Retinal pigment epithelial cell (primary cell): ENCODE measurements around the gene ENO4.

Experiments used
- DNase-seq: peaks from one replicate; pipeline ENCODE4 v3.0.0-alpha.2; 2010; ENCODE audit warnings: low read depth
- H3K4me3 ChIP-seq: 2 replicates; pipeline ENCODE4 v1.5.1; 2011; ENCODE audit warnings: mild to moderate bottlenecking, low read length, control low read depth, moderate library complexity
- CTCF ChIP-seq: conservative IDR thresholded peaks from 2 replicates; pipeline ENCODE4 v1.5.1; 2011; ENCODE audit warnings: low read depth, low read length, control low read depth, inconsistent platforms

ENO4 gene

GRCh38 chr10:116849248-116850057 is at the start of gene ENO4:
Gene ENO4 (plus strand): TSS chr10:116849499. CDS start chr10:116849567, 68 bp downstream.
- H3K4me3 ChIP-seq, result peak within 1 kb of the TSS; percentile 79
- DNase-seq, result peak; percentile 69
- TF ChIP-seq CTCF, result no peak

- no peak for TF ChIP-seq CTCF
- no peak for DNase-seq
- no peak overlapping the region for H3K4me3 ChIP-seq
Observed at GRCh38 chr10:116800286-116800929, 48.9 kb upstream of the ENO4 start.

DNA sequence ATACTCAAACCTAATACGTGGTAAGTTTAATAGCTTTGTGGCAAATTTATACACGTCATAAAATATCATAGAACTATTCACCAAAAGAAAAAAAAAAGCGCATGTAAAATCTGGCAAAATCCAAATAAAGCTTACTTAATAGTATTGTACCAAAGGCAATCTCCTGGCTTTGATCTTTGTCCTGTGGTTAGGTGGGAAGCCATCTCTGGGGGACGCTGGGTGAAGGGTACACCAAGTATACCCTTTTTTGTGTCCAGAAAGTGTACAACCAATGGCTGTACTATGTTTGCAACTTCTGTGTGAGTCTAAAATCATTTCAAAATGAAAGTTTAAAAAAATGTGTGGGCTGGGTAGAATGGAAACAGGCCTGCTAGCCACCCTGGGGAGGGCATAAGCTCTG is 47.6 kb upstream of the ENO4 start:
- DNase-seq, result no peak
- TF ChIP-seq CTCF, result no peak
- no peak overlapping the region for H3K4me3 ChIP-seq

DNA sequence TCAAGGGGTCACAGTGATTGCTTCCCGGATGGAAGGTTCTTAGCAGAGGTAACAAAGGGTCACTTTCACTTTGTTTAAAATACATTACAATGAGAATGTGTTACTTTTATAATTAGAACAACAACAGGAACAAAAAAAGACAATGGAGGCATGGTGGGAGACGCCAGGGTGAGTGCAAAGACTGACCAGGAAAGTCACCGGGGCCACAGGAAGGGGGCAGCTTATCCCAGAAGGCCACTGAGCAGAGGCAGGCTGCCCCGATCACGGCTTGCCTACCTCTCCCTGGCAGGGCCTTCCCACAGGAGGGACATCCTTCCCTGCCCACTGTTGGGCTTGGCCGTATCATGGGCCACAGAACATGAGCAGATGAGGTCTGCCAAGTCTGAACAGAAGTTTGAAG is 46.8 kb upstream of the ENO4 start:
- DNase-seq, result no peak
- no peak for TF ChIP-seq CTCF
- no peak overlapping the region for H3K4me3 ChIP-seq

- TF ChIP-seq CTCF, result no peak
- no peak for DNase-seq
- no peak overlapping the region for H3K4me3 ChIP-seq
Observed at GRCh38 chr10:116802876-116803275, 46.4 kb upstream of the ENO4 start.

DNA sequence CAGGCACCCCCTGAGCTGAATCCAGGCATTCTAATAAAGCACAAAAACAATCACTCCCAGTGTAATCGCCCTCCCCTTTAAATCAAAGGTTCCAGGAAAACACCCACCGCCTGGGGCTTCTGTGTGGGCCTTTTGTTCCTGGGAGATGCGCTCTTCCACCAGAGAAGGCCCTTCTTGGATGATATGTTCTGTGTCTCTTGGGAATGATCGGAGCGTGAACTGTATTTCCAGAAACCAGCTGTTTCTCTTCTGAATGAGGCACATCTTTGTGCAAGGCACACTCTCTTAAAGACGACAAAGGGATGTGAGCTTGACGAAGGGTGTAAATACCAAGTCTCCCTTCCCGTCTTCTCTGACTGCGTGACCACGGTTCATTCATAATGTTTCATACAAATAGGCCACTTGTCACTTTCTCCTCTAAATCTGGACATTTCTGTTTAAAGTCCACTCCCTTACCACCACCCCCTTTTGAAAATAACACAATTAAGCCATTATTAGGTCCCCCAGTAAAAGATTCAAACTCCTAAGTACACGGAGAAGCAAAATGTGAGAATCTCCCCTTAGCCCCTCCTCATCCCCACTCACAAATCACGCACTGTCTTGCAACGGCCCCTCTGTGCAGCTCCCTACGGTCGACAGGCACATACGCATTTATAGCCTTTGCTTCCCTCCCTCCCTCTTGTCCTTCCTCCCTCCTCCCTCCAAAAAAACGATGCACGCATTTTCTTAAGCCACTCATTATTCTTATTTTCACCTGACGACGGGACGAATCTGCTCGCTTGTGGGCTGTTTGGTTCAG is 45.6 kb upstream of the ENO4 start:
- TF ChIP-seq CTCF, result no peak
- no peak overlapping the region for H3K4me3 ChIP-seq
- no peak for DNase-seq
